ENCODE results near the gene KPNA6.

The KPNA6 gene

DNA sequence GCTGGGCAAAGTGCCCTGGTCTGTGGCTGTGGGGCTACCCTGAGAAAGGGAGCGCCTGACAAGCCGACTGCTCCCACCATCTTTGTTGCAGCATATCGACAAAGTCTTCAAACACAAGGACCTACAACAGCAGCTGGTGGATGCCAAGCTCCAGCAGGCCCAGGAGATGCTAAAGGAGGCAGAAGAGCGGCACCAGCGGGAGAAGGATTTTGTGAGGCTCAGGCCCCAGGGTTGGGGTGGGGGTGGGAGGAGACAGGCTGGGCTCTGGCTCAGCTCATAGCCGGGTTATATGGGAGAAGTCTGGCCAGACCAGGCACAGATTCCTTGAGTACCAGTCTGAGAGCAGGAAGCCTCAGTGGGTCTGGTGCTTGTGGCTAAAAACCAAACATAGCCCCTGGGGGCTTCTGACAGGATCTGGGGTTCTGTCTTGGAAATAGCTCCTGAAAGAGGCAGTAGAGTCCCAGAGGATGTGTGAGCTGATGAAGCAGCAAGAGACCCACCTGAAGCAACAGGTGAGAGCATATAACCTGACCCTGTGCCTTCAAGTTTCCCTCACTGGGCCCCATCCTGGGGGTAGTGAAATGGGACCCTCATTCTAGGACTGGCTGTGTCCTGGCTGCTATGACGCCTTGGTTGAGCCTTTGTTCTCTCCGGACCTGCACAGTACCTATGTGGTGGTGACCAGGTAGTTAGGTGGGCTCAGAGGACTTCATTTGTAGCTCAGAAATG lies 84.5 kb downstream of the KPNA6 start:
- no peak for TF ChIP-seq GATA2 (IDR thresholded peaks at IDR 0.05; ENCODE audit: low read depth, low read length)
- TF ChIP-seq GATA3 (IDR thresholded peaks at IDR 0.05; ENCODE audit: low read depth, low read length): no peak

GRCh38 chr1:32194984-32195383 lies 87.1 kb downstream of the KPNA6 start:
- no peak for TF ChIP-seq GATA2 (IDR thresholded peaks at IDR 0.05; ENCODE audit: low read depth, low read length)
- no peak for TF ChIP-seq GATA3 (IDR thresholded peaks at IDR 0.05; ENCODE audit: low read depth, low read length)

- no peak for TF ChIP-seq GATA2 (IDR thresholded peaks at IDR 0.05; ENCODE audit: low read depth, low read length)
- TF ChIP-seq GATA3 (IDR thresholded peaks at IDR 0.05; ENCODE audit: low read depth, low read length): no peak
Measured at GRCh38 chr1:32195531-32195930, 87.7 kb downstream of the KPNA6 start.

DNA sequence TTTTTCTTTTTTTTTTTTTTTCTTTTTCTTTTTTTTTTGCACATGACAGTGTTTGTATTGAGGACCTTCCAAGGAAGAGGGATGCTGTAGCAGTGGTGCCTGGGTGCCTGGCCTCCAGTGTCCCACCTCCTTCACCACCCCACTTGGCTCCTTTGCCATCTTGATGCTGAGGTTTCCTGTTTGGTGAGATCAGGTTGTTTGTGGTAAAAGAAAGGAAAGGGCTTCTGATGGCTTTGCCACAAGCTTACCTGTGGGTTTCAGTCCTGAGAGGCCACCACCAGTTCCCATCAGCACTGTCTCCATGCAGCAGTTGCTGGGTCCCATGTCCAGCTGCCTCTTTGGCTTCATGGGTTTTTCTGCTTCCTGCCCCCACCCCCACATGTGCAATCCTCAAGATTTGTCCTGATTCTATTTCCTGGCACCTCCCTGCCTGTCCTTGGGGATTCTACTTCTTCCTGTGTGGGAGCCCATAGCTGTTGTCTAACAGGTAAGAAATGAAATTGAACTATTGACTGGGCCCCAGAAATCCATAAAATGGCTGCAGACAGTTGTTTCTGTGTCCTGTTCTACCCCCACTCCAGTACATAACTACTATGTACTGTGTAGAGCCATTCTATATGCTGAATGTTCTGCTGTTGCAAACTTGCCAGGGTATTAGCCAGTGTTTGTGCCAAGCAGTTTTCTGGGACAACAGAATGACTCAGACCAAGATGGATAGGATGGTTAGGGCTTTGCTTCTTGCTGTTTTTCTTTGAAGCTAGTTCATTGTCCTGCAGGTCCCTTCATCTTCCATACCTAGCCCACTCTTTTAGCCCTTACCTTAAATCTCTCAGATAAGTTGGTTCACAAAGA lies 88.3 kb downstream of the KPNA6 start:
- no peak for TF ChIP-seq GATA2 (IDR thresholded peaks at IDR 0.05; ENCODE audit: low read depth, low read length)

DNA sequence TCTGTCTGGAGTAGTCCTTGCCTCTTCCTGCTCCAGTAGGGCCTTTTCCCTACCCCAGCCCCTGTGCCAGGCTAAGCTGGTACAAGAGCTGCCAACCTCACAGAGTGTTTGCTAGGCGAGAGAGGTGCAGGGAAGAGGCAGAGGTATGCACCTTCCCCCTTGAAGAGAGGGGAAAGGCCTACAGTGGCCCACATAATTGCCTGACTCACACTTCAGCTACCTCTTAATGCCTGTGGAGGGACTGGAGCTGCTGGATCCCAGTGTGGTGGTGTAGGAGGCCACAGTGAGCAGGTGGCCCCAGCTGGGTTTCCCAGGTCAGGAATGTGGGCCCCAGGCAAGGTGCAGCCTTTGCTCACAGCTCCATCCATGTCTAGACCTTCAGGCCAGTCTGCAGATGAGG lies 89.2 kb downstream of the KPNA6 start:
- TF ChIP-seq GATA3 (IDR thresholded peaks at IDR 0.05; ENCODE audit: low read depth, low read length): no peak
- TF ChIP-seq GATA2 (IDR thresholded peaks at IDR 0.05; ENCODE audit: low read depth, low read length): no peak

DNA sequence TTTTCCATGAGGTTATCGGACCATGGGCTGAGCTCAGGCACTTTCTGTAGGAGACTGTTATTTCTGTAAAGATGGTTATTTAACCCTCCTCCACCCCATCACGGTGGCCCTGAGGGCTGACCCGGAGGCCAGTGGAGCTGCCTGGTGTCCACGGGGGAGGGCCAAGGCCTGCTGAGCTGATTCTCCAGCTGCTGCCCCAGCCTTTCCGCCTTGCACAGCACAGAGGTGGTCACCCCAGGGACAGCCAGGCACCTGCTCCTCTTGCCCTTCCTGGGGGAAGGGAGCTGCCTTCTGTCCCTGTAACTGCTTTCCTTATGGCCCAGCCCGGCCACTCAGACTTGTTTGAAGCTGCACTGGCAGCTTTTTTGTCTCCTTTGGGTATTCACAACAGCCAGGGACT lies 90.0 kb downstream of the KPNA6 start:
- TF ChIP-seq GATA2 (IDR thresholded peaks at IDR 0.05; ENCODE audit: low read depth, low read length): no peak
- no peak for TF ChIP-seq GATA3 (IDR thresholded peaks at IDR 0.05; ENCODE audit: low read depth, low read length)

GRCh38 chr1:32198237-32199042 lies 90.6 kb downstream of the KPNA6 start:
- no peak for TF ChIP-seq GATA3 (IDR thresholded peaks at IDR 0.05; ENCODE audit: low read depth, low read length)
- no peak for TF ChIP-seq GATA2 (IDR thresholded peaks at IDR 0.05; ENCODE audit: low read depth, low read length)

GRCh38 chr1:32199043-32199716 lies 91.3 kb downstream of the KPNA6 start:
- TF ChIP-seq GATA3 (IDR thresholded peaks at IDR 0.05; ENCODE audit: low read depth, low read length) (no peak), GATA2 (IDR thresholded peaks at IDR 0.05; ENCODE audit: low read depth, low read length) (no peak)

GRCh38 chr1:32199717-32200072 lies 91.8 kb downstream of the KPNA6 start:
- TF ChIP-seq GATA3 (IDR thresholded peaks at IDR 0.05; ENCODE audit: low read depth, low read length): no peak
- TF ChIP-seq GATA2 (IDR thresholded peaks at IDR 0.05; ENCODE audit: low read depth, low read length): no peak

DNA sequence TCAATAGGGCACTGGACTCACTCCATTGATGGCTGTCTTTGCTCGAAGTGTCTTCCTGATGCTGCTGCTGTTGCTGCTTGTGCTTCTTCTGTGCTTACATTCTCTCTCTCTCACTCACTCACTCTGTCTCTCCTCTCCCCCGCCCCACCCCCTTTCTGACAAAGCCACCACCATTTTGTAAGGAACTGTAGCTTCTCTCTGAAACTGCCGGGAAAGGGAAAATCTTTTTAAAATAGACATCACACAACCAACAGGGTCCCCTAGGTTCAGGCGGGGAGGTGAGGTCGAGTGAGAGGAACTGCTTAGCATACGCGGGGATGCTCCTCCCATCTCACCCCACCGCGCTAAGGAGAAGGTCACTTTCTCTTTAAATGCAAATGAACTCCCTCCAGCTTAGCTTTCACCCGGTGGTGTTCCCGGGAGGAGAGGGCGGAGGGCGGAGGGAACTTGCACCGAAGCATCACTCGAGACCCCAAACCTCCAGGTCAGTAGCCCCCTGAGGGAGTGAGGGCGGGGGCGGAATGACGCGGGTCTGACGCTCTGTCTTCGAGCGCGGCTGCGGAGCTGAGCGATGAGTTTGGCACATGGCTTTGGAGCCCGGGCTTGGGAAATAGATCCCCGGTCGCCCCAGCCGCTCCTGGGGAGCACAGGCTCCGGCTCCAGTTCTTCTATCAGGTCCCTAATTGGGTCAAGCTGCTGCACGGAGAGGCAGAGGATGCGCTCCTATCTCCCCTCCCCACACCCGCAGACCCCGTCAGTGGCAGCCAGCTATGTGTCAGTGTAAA lies 92.6 kb downstream of the KPNA6 start, which contains the start of gene CCDC28B:
TSS of gene CCDC28B (plus strand) at position 370 of the 785 bp plus-strand sequence. CDS start 1,341 bp downstream, outside the sequence.
- TF ChIP-seq GATA3 (IDR thresholded peaks at IDR 0.05; ENCODE audit: low read depth, low read length) (no peak), GATA2 (IDR thresholded peaks at IDR 0.05; ENCODE audit: low read depth, low read length) (no peak)

DNA sequence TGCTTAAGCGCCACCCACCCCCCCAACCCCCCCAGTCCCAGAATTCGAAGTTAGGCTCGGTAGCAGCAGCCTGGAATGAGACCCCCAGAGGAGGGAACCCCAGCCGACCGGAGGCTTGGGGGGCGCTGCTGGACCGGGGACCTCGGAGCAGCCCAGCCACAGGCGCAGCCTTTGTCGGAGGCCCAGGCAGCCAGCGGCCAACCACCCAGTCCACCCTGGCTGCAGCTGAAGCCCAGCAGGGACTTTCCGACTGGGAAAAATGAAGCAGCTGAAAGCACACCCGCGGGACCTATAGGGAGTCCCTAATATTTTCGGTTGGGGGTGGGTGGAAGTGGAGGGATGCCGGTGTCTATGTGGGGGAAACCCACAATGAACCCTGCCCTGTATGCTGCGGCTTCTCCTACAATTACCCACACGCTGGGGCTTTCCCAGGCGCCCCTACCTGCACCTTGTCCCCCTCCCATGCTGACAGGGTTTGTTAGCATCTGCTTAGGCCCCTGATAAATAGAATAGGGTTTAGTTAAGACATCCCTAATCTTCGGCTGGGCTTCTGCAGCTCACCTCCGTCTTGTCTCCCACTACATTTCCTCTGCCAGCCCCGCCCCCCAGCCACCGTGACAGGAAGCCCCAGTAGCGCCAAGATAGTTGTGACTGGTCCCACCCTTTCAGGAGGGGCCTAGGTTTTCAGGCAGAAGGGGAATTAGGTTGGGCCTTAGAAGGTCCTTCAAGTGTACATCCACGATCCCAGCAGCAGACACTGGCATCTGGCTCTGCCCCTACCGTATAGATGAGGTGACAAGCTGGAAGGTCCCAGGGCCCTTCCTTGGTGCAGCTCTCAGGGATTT lies 93.4 kb downstream of the KPNA6 start:
- no peak for TF ChIP-seq GATA3 (IDR thresholded peaks at IDR 0.05; ENCODE audit: low read depth, low read length)
- TF ChIP-seq GATA2 (IDR thresholded peaks at IDR 0.05; ENCODE audit: low read depth, low read length): no peak

- TF ChIP-seq GATA2 (IDR thresholded peaks at IDR 0.05; ENCODE audit: low read depth, low read length): no peak
Measured at GRCh38 chr1:32204943-32205361, 97.1 kb downstream of the KPNA6 start.

Data from SH-SY5Y (cell line).